C4-2B (cell line): Measurements from ENCODE around the gene ZNF91.
"Not testable (repeated sequence)": the region's sequence is repeated elsewhere in the genome, so short reads cannot be mapped to it uniquely, and the experiment has no call there.

Experiments
- ZFX ChIP-seq: fragments of 450-650 bp; IDR thresholded peaks from 2 replicates; pipeline ENCODE4 v1.6.1; 2017
- TF ChIP-seq, protein P1 (sequence below): fragments of 450-650 bp; conservative IDR thresholded peaks from 2 replicates; pipeline ENCODE4 v1.5.1; 2017; ENCODE audit warnings: mild to moderate bottlenecking

DNA sequence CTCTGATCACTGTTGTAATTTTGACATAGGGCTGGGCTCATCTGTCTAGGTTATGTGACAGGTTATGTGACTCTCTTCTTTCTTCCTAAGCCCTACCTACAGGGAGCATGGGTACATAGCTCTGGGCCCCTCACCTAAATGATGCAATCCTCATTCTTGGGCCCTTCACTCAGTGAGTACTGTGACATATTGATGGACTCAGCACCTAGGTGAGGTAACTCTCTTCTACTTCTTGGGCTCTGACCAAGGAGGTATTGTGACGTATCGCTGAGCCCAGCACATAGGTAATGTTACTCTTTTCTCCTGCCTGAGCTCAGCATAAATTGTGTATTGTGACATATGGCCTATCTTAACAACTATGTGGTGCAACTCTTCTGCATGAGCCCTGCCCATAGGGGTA is 76.3 kb downstream of the ZNF91 start:
- TF ChIP-seq, protein P1, sequence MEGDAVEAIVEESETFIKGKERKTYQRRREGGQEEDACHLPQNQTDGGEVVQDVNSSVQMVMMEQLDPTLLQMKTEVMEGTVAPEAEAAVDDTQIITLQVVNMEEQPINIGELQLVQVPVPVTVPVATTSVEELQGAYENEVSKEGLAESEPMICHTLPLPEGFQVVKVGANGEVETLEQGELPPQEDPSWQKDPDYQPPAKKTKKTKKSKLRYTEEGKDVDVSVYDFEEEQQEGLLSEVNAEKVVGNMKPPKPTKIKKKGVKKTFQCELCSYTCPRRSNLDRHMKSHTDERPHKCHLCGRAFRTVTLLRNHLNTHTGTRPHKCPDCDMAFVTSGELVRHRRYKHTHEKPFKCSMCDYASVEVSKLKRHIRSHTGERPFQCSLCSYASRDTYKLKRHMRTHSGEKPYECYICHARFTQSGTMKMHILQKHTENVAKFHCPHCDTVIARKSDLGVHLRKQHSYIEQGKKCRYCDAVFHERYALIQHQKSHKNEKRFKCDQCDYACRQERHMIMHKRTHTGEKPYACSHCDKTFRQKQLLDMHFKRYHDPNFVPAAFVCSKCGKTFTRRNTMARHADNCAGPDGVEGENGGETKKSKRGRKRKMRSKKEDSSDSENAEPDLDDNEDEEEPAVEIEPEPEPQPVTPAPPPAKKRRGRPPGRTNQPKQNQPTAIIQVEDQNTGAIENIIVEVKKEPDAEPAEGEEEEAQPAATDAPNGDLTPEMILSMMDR, result not testable (repeated sequence)
- TF ChIP-seq ZFX, result not testable (repeated sequence)
